AG04449 (cell line): ENCODE results near the gene NHSL1.

Experiments used
- CTCF ChIA-PET: fragments of 350-600 bp; formaldehyde crosslinking; extraction: SDS; loops from one replicate; lab custom pipeline; 2021; ENCODE audit warnings: antibody characterized with exemption; lab: Yijun Ruan, JAX
- POLR2A ChIA-PET: fragments of 400-600, 350-600 bp; formaldehyde crosslinking; extraction: SDS; loops from one replicate; lab custom pipeline; 2020; ENCODE audit warnings: antibody characterized with exemption, inconsistent platforms; lab: Yijun Ruan, JAX
- DNase-seq: peaks from one replicate; pipeline ENCODE4 v3.0.0-alpha.2; 2010; ENCODE audit warnings: low read depth, low spot score
- H3K4me3 ChIP-seq: 2 replicates; pipeline ENCODE4 v1.5.1; 2011; ENCODE audit warnings: low read depth, mild to moderate bottlenecking, control low read depth, low read length
- TF ChIP-seq, protein P1 (sequence below): IDR thresholded peaks from one replicate; pipeline ENCODE4 v1.5.1; 2011; ENCODE audit warnings: mild to moderate bottlenecking, moderate library complexity, low read length, control low read depth, inconsistent platforms; ENCODE audit not compliant: insufficient read depth; ENCODE audit errors: missing control alignments

NHSL1 gene

DNA sequence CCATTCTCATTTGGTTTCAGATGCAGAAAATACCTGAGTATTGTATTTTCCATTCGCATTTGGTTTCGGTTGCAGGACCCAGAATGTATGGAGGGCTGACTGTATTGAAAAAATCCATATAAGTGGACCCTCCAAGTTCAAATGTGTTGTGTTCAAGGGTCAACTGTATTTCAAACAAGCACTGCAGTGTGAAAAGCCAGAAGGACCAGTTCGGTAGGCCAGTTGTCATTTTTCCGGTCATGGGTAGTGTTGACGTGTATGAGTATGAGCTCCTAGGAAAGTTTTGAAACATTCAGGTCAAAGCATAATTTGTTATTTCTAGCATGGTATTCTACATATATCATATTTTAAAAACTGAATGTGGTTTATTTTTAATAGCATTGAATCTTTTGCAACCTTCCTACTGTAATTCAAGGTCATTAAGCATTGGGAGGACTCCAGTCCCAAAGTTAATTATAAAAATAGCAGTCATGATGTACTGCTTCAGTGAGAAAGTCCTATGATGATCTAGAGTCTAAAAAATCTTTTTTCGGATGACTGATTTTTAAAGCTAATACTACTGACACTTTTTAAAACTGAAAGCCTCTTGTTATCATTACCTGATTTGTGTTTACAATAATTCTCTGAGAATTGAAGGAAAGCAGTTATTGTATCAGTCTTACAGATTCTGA is 18.9 kb downstream of the NHSL1 start:
- ChIA-PET CTCF (interaction anchor here (0.5 to 1.3 kb wide), 3 partner anchors 27 to 53 kb away, joined by 3 to 4 read pairs (median 3); no protein-coding TSS in a partner anchor), POLR2A (no interaction called here)
- TF ChIP-seq, protein P1, sequence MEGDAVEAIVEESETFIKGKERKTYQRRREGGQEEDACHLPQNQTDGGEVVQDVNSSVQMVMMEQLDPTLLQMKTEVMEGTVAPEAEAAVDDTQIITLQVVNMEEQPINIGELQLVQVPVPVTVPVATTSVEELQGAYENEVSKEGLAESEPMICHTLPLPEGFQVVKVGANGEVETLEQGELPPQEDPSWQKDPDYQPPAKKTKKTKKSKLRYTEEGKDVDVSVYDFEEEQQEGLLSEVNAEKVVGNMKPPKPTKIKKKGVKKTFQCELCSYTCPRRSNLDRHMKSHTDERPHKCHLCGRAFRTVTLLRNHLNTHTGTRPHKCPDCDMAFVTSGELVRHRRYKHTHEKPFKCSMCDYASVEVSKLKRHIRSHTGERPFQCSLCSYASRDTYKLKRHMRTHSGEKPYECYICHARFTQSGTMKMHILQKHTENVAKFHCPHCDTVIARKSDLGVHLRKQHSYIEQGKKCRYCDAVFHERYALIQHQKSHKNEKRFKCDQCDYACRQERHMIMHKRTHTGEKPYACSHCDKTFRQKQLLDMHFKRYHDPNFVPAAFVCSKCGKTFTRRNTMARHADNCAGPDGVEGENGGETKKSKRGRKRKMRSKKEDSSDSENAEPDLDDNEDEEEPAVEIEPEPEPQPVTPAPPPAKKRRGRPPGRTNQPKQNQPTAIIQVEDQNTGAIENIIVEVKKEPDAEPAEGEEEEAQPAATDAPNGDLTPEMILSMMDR: no peak

DNA sequence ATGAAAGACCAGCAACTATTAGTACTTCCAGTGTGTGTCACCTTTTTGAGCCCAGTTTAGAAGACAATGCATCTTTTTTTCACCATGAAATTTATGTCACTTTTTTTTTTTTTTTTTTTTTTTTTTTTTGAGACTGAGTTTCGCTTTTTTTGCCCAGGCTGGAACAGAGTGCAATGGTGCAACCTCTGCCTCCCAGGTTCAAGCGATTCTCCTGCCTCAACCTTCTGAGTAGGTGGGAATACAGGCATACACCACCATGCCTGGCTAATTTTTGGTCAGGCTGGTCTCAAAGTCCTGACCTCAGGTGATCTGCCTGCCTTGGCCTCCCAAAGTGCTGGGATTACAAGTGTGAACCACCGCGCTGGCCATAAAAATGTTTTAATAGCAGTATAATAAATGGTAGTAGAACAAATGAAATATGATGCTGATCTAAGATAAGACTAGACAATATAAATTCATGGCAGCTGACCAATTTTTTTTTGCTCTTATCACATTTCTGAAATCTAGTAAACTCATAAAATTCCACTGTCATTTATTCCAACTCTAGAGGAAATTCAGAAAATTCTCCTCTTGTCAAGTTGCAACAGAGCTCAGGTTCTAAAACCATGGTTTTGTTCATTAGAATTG is 21.3 kb downstream of the NHSL1 start:
- ChIA-PET POLR2A (no interaction called here), CTCF (no interaction called here)
- TF ChIP-seq, protein P1: no peak
- no peak overlapping the region for H3K4me3 ChIP-seq
- no peak for DNase-seq

More for the DNA sequence above, 18.9 kb downstream of the NHSL1 start:
- no peak for DNase-seq
- no peak overlapping the region for H3K4me3 ChIP-seq

DNA sequence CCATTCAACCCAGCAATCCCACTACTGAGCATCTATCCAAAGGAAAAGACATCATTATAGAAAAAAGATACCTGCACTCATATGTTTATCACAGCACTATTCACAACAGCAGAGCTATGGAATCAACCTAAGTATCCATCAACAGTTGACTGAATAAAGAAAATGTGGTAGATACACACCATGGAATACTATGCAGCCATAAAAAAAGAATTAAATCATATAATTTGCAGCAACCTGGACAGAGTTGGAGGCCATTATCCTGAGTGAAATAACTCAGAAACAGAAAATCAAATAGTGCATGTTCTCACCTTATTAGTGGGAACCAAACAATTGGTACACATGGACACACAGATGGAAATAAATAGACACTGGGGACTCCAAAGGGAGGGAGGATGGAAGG is 23.2 kb downstream of the NHSL1 start:
- TF ChIP-seq, protein P1: no peak
- ChIA-PET CTCF (no interaction called here), POLR2A (no interaction called here)
- no peak for DNase-seq
- H3K4me3 ChIP-seq: no peak overlapping the region

DNA sequence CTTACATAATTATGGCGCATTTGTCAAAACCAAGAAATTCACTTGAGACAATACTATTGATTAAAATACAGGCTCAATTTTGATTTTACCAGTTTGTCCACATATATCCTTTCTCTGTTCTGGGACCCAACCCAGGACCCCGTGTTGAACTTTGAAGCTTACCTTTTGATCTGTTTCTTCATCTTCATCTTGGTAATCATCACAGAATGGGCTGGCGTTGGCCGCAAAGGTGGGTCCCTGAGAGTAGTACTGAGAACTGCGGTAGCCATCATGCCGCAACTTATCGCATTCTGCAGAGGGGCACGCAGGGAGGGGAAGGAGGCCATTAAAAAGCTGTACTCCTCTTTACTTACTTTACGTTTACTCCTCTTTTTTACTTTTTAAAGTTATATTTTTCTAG is 26.1 kb downstream of the NHSL1 start:
- no peak for DNase-seq
- TF ChIP-seq, protein P1: no peak
- CTCF ChIA-PET: no interaction called here
- POLR2A ChIA-PET: no interaction called here
- no peak overlapping the region for H3K4me3 ChIP-seq

DNA sequence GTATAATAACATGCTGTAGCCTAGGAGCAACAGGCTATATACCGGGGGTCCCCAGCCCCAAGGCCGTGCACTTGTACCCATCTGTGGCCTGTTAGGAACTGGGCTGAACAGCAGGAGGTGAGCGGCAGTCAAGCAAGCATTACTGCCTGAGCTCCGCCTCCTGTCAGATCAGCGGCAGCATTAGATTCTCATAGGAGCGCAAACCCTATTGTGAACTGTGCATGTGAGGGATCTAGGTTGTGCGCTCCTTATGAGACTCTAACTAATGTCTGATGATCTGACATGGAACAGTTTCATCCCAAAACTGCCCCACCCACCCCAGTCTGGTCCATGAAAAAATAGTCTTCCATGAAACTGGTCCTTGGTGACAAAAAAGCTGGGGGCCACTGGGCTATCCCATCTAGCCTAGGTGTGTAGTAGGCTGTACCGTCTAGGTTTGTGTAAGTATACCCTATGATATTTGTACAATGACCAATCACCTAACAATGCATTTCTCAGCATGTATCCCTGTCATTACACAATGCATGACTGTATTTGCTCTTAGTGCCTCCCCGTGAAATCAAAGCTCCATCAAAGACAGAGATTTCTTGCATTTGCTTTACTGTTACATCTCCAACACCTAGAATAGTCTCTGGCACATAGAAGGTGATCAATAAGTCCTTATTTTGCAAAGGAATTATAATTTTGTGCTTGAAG is 30.8 kb downstream of the NHSL1 start:
- POLR2A ChIA-PET: no interaction called here
- peak; percentile 7 for DNase-seq
- no peak overlapping the region for H3K4me3 ChIP-seq
- CTCF ChIA-PET: interaction anchor here (1.0 to 1.5 kb wide), 2 partner anchors 42 to 52 kb away, joined by 3 read pairs; no protein-coding TSS in a partner anchor
- TF ChIP-seq, protein P1: no peak

DNA sequence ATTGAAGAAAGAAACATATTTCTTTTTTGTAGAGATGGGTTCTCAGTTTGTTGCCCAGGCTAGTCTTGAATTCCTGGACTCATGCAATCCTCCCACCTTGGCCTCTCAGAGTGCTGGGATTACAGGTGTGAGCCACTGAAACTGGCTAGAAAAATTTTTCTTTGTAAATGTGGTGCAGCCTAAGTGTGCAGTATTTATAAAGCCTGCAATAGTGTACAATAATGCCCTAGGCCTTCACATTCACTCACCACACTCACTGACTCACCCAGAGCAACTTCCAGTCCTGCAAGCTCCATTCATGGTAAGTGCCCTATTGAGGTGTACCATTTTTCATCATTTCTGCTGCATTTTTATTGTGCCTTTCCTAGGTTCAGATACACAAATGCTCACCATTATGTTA is 31.4 kb downstream of the NHSL1 start:
- no peak overlapping the region for H3K4me3 ChIP-seq
- ChIA-PET CTCF (interaction anchor here (0.6 to 1.5 kb wide), 2 partner anchors 19 to 53 kb away, joined by 3 to 4 read pairs; no protein-coding TSS in a partner anchor), POLR2A (no interaction called here)
- TF ChIP-seq, protein P1: no peak
- no peak for DNase-seq
